GM19193 (cell line): ENCODE measurements around the gene TTC8.

Experiments
- POLR2A ChIP-seq: IDR thresholded peaks from 4 replicates; pipeline ENCODE4 v1.6.1; 2011; ENCODE audit not compliant: insufficient read depth, insufficient read length; ENCODE audit errors: extremely low read depth

Gene TTC8

DNA sequence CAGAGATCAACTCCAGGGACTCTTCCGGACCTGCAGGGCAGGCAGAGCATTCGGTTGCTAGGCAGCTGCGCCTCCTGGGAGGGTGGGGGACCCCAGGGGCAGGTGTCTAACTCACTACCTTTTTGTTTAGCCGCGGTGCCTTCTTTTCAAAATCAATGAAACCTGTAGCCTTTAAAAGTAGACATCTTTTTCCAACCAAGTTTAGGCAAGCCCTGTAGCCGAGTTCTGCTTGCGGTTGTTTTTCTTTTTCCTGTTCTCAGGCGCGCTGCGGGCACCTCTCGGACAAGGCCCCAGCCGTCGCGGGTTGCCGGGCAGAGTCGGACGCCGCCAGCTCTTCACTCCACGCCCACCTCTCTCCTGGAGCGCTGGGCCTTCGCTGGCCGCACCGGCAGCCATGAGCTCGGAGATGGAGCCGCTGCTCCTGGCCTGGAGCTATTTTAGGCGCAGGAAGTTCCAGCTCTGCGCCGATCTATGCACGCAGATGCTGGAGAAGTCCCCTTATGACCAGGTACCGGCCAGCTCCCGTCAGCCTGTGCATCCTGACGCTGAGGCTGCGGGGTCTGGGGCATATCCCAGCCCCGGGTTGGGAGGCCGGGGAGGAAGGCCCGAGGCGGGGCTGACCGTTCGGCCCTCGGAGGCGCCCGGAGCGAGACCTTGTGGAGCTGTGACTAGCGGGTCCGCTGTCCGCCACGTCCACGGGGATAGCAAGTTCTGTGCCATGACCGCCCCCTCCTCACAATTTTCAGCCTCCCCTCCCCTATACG lies at the start of gene TTC8:
Gene TTC8 (plus strand): TSS at position 338 of the 764 bp plus-strand sequence. CDS start 57 bp downstream, at position 395.
- TF ChIP-seq POLR2A, result peak; percentile 60

DNA sequence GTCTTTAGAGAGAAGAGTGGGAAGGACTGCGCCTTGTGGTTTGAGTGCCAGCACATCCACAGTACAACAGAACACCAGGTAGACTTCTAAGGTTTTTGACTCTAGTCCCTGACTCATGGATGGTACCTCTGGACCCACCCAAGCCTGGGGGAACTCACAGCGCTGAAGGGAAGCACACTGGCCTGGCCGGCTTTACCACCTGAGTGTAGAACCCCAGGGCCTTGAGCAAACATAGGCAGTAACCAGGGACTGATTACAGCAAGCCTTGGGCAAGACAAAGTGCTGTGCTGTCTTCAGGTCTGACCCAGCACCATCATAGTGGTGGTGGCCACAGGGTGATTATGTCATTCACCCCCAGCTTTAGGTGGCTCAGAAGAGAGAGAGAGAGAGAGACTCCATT lies 48.9 kb upstream of the TTC8 start:
- no peak for TF ChIP-seq POLR2A

DNA sequence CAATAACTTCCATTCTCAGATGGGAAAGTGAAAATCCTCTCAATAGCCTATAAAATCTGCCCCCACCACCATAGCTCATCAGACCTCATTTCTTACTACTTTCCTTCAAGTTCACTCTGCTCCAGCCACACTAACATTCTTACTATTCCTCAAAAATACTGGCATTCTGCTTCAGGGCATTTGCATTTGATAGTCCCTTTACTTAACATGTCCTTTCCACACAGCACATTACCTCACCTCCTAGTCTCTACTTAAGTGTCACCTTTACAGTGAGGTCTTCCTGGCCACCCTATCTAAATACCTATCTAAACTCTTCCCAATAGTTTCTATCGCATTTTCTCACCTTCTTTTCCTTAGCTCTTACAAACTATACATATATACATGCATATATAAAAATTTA lies 38.5 kb upstream of the TTC8 start:
- TF ChIP-seq POLR2A, result no peak

DNA sequence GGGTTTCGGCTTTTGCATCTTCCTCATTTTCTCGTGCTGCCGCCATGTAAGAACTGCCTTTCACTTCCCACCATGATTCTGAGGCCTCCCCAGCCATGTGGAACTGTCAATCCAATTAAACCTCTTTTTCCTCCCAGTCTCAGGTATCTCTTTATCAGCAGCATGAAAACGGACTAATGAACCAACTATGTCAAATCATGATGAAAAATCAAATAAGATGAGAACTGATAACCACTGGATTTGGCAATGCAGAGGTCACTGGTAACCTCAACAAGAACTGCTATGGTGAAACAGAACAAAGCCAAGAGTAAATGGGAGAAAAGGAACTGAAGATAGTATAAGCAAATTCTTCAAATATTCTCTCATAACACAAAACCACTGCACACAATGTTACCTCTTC lies 37.7 kb upstream of the TTC8 start:
- TF ChIP-seq POLR2A, result no peak

DNA sequence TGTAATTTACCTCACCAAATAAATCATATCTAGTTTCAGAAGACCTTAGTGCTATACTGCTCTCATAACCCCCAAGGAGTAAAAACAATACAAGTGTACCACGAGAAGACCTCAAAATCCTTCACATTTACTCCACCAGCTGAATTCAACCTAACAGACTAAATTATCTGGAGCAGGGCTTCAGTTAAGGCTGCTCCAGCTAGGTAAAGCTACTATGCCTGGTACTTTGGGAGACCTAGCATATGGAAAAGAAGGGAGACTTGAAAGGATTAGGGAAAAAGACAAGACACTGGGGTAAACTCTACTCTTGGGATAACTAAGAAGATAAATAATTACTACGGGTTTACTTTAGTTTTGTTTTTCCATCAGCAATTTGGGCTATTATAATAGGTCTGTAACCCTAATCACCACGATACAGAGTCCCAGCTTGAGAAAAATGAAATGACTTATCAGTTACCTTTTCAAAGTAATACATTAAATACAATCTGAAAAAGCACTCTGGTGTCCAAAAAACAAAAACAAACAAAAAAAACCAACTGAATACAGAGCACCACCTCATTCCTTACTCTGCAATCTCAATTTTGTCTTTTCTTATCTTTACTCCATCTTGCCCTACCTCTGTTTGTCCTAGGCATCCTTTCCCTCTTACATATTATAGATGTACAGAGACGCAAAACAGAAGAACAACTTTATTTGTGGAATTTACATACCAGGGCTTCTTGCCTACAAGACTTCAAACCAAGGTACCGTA lies 33.8 kb upstream of the TTC8 start:
- TF ChIP-seq POLR2A, result no peak

DNA sequence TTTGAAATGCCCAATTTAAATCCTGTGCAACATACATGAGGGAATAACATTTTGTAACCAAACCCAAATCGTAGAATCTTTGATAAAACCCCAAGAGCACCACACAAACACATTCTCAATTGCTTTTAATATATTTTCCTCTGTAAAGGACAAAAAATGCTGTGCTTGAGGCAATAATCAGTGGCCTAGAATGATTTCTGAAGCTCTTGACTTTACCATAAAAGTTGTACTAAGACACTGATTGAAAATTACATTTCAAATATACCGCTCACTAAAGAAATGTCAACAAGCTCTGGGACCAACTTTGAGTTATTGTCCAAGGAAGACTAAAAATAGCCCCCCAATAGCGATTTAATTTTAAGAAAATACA lies 33.2 kb upstream of the TTC8 start:
- TF ChIP-seq POLR2A, result no peak

DNA sequence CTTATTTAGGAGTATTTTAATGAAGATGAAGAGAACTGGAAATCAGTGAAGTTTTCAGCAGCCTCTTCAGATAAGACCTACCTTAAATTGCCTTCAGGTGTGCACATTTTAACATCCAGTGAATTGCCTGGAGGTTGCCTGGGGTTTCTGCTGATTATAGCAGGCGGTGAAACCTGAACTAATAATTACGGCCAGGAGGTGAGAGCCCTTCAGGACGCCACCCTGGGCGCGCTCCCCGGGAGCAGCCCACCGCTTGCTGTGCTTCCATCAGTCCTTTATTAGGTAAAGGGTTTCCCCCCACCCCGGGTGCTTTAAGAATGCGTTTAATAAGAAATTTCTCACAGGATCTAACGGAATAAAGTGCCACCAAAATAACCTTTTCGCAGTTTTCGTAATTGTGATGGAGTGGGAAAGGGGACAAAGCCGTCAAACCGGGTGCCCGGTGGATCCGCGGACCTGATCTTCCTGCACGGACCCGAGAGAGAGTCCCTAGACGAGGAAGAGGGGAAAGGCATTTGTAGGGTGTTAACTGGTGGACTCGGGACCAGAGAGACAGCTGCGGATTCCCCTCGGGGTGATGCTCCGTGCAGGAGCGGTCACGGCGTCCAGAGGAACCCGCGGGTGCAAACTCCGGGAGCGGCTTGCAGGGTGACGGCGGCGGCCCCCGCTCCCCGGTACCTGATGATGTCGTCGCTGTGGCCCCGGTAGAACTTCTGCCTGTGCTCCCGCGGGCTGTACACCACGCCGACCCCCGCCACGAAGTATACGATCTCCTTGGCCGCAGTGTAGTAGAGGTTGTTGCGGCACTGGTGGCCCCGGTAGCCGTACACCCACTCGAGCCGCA lies 32.6 kb upstream of the TTC8 start:
- no peak for TF ChIP-seq POLR2A

DNA sequence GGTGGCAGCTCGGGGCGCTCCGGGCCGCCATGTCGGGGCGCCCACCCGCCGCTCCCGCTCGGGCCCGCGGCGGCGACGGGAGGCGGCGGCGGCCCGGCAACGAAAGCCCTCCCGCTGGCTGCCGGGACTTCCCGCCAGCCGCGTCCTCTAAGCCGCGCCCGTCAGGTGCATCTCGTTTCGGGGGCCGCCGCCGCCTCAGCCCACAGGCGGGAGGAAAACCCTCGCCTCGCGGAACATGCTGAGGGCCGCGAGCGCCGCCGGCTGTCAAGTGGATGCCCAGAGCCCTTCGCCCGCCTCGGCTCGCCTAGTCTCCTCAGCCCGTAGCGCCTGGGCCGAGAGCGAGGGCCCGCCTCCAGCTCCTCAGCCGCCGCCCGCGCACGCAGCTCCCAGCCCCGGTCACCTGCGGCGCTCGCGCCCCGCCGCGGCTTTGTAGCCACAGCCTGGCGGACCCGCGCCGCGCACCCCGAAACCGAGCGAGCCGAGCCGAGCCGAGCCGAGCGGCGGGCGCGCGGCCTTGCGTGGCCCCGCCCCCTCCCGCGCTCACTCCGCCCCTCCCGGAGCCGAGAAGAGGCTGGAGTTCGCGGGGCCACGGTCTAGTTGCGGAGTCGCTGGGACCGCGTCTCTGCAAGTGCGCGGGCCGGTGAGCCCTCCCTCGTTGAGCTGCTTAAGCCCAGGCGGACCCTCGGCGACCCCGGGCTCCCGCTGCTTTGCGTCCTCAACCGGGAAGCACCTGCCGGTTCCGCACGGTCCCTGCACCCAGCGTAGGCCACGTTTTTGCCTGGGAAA lies 31.8 kb upstream of the TTC8 start, which contains the start of gene EML5:
Gene EML5 (minus strand): TSS at position 481 of the 786 bp plus-strand sequence. CDS start 450 bp downstream, at position 31.
- no peak for TF ChIP-seq POLR2A

DNA sequence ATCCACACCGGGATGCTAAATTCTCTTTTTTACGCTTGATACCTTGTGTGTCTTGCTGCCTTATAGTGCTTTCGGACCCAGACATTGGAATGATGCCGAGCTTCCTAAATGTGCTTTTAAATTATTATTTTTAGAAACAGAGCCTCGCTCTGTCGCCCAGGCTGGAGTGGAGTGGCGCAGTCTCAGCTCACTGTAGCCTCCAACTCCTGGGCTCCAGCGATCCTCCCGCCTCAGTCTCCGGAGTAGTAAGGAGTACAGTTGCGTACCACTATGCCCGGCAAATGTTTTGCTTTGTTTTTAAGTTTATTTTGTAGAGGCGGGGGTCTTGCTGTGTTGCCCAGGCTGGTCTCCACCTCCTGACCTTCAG lies 31.2 kb upstream of the TTC8 start:
- no peak for TF ChIP-seq POLR2A

DNA sequence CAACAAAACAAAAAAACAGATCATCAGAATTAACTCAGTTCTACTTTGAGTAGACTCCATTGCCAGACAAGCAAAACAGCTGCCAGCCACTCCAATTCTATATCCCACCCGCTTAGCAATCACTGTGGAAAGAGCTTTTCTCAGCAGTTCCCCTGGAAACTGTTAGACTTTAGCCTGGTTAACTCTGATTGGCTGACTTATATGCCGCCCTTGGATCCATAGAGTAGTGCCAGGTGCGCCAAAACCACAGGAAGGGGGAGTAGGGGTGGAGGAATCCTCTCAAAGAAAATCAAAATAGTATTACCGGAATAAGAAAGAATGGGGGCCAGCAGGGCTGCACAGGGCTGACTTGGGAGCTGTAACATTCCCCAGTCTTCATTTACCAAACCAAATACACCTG lies 26.3 kb upstream of the TTC8 start:
- TF ChIP-seq POLR2A, result no peak

DNA sequence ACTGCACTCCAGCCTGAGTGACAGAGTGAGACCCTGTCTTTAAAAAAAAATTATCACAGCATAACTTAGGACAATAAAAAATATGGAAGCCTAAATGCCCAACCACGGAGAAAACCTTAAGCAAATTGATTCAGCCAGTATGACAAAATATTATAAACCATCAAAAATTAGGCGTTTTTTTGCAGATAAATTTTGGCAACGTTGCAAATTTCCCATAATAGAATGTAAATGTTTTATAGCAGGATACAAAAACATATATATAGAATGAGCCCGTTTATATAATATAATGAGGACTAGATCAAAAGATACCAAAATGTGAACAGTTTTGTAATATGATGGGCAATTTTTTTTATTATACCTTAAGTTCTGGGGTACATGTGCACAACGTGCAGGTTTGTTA lies 24.9 kb upstream of the TTC8 start:
- TF ChIP-seq POLR2A, result no peak

DNA sequence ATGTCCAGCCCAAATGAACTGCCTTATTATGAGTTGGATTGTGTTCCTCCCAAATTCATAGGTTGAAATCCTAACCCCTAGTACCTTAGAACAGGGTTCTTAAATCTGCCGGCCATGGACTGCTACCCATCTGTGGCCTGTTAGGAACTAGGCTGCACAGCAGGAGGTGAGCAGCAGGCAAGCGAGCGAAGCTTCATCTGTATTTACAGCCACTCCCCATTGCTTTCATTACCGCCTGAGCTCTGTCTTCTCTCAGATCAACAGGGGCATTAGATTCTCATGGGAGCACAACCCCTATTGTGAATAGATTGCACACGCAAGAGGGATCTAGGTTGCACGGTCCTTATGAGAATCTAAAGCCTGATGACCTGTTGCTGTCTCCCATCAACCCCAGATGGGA lies 21.9 kb upstream of the TTC8 start:
- no peak for TF ChIP-seq POLR2A

DNA sequence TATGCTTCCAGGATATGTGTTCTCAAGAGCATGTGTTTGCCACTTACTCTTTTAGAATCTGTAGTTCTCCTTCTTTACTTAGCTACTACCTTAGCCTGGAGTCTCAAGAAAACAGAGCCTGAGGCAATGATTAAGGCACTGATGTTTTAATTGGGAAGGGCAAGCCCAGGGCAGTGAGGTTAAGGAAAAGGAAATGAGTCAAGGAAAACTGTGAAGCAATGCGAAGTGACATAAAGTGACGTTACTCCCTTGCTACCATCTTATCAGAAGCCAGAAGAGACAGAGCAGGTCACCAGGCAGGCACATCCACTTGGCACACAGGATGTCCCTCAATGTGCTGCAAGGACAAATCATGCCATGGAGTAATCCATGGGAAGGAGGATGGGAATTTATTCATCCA lies 20.4 kb upstream of the TTC8 start:
- no peak for TF ChIP-seq POLR2A

DNA sequence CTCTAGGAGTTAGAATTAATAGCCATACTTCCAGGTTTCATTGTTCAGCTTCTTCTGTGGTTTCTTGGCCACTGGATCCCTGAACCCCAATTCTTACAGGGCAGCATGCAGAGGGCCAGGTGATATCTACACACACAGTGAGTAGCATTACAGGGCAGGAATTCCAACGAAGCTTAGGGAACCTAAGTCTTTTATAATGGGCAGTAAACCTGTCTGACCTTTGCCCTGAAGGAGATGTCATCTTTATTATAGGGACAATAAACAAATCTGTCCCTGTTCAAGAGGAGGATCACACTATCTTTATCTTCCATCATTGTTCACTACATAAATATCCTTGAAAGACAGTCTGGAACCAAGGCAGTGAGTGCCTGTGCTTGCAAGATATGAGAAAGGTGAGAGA lies 20.0 kb upstream of the TTC8 start:
- TF ChIP-seq POLR2A, result no peak

DNA sequence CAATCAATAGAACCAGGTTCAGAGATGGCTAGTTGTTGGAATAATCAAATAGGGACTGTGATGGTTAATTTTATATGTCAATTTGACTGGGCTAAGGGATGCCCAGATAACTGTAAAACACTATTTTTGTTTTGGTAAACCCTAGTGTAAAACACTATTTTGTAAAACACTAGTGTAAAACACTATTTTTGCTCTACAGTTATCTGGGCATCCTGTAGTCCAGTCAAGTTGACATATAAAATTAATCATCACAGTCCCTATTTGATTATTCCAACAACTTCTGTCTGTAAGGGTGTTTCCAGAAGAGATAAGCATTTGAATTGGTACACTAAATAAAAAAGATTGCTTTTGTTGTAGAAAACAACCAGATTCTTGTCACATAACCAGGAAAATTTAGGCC lies 16.1 kb upstream of the TTC8 start:
- TF ChIP-seq POLR2A, result no peak

DNA sequence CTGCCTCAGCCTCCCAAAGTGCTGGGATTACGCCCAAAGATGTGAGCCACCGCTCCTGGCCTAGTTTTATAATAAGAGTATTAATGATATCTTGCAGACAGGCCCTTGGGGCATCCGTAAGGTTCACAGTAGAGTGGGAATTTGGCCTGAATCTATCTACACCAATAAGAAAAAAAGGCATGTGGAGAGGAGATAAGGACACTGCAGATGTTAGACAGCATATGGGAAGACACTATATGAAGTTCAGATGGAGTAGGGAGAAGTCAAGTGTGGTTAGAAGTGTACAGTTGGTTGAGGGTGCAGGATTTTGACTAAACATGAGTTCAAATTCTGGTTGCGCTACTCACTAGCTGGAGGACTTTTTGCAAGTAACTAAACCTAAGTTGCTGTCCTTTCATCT lies 8.5 kb upstream of the TTC8 start:
- TF ChIP-seq POLR2A, result no peak

DNA sequence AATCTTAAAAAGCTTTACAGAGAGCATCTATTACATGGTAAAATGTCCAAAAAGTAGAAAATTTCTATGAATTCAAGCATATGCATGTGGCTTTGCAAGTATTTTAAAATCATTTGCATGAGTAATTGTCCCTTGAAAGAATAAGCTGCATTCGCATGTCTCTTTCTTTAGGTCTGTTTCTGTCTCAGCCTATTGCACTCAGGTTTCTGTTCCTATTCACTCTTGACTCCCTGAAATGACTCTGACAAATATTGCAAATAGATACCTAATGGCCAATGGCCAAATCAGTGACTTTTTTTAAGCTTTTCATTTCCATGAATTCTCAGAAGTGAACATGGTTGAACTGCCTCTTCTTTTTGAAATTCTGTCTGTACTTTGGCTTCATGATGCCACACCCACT lies 6.4 kb upstream of the TTC8 start:
- TF ChIP-seq POLR2A, result no peak
